Kidney epithelial cell (primary cell): Measurements from ENCODE around the gene TSHZ2. TPM values are rescaled to one million over a fixed set of nuclear protein-coding genes. Genes with fewer than 3 reads are reported as not detected.
"Not testable (repeated sequence)": the region's sequence is repeated elsewhere in the genome, so short reads cannot be mapped to it uniquely, and the experiment has no call there.

Experiments used
- DNase-seq: peaks from one replicate; pipeline ENCODE4 v3.0.0-alpha.2; 2010; ENCODE audit warnings: low read depth
- H3K27me3 ChIP-seq: 2 replicates; pipeline ENCODE4 v1.6.0; 2011; ENCODE audit warnings: low read length; ENCODE audit not compliant: control insufficient read depth, insufficient read depth
- H3K36me3 ChIP-seq: 2 replicates; pipeline ENCODE4 v1.5.1; 2011; ENCODE audit warnings: low read length; ENCODE audit not compliant: control insufficient read depth, insufficient read depth
- H3K4me3 ChIP-seq: 2 replicates; pipeline ENCODE4 v1.5.1; 2011; ENCODE audit warnings: low read depth, mild to moderate bottlenecking, control low read depth, low read length
- CTCF ChIP-seq: IDR thresholded peaks from 2 replicates; pipeline ENCODE4 v1.5.1; 2011; ENCODE audit warnings: mild to moderate bottlenecking, moderate library complexity, low read length, control low read depth, inconsistent platforms; ENCODE audit not compliant: insufficient read depth, poor library complexity, severe bottlenecking
- total RNA-seq: library from RNA; depleted of rRNA; stranded (reverse); fragments of >200 nt; gene quantifications from 2 replicates; pipeline ENCODE4 v1.2.3, GENCODE V29; 2015

TSHZ2 gene
- total RNA-seq, 1 donor from 2014 or later: 1.0 TPM

GRCh38 chr20:53529658-53530057 lies 557.5 kb downstream of the TSHZ2 start:
- DNase-seq: no peak
- Histone ChIP-seq H3K27me3 (no peaks in the 10 kb centered on the region), H3K36me3 (no peaks in the 10 kb centered on the region), H3K4me3 (no peak overlapping the region)
- TF ChIP-seq CTCF: no peak

- no peak for TF ChIP-seq CTCF
- no peak for DNase-seq
- no peak overlapping the region for H3K4me3 ChIP-seq
Observed at GRCh38 chr20:53530440-53530839, 558.3 kb downstream of the TSHZ2 start.

GRCh38 chr20:53532654-53533312 lies 560.6 kb downstream of the TSHZ2 start:
- not testable (repeated sequence) for H3K27me3 ChIP-seq, DNase-seq, H3K36me3 ChIP-seq, H3K4me3 ChIP-seq

More at GRCh38 chr20:53530440-53530839, 558.3 kb downstream of the TSHZ2 start:
- Histone ChIP-seq H3K36me3 (no peaks in the 10 kb centered on the region), H3K27me3 (no peaks in the 10 kb centered on the region)

- TF ChIP-seq CTCF: no peak
- no peaks in the 10 kb centered on the region for H3K27me3 ChIP-seq
- DNase-seq: no peak
- H3K36me3 ChIP-seq: no peaks in the 10 kb centered on the region
- no peak overlapping the region for H3K4me3 ChIP-seq
Observed at GRCh38 chr20:53533500-53533899, 561.3 kb downstream of the TSHZ2 start.

GRCh38 chr20:53534037-53534436 lies 561.9 kb downstream of the TSHZ2 start:
- TF ChIP-seq CTCF: no peak
- Histone ChIP-seq H3K4me3 (no peak overlapping the region), H3K27me3 (no peaks in the 10 kb centered on the region), H3K36me3 (no peaks in the 10 kb centered on the region)
- DNase-seq: no peak

GRCh38 chr20:53535878-53536277 lies 563.7 kb downstream of the TSHZ2 start:
- H3K27me3 ChIP-seq: no peaks in the 10 kb centered on the region
- no peak overlapping the region for H3K4me3 ChIP-seq
- no peak for DNase-seq
- H3K36me3 ChIP-seq: no peaks in the 10 kb centered on the region
- no peak for TF ChIP-seq CTCF

GRCh38 chr20:53536382-53536781 lies 564.2 kb downstream of the TSHZ2 start:
- H3K36me3 ChIP-seq, H3K4me3 ChIP-seq, H3K27me3 ChIP-seq, DNase-seq: not testable (repeated sequence)
